Stimulated activated CD4-positive, alpha-beta T cell treated with anti-CD3 and anti-CD28 coated beads, Interleukin-4, amount 100 ng/mL, for 48 hours (primary cell): Measurements from ENCODE around the gene RAC2.

Source experiments
- DNase-seq, 2 donors: peaks; one replicate each; pipeline ENCODE4 v3.0.0-alpha.2; 2020; ENCODE audit warnings: low read depth in 2 of 2

Gene RAC2

DNA sequence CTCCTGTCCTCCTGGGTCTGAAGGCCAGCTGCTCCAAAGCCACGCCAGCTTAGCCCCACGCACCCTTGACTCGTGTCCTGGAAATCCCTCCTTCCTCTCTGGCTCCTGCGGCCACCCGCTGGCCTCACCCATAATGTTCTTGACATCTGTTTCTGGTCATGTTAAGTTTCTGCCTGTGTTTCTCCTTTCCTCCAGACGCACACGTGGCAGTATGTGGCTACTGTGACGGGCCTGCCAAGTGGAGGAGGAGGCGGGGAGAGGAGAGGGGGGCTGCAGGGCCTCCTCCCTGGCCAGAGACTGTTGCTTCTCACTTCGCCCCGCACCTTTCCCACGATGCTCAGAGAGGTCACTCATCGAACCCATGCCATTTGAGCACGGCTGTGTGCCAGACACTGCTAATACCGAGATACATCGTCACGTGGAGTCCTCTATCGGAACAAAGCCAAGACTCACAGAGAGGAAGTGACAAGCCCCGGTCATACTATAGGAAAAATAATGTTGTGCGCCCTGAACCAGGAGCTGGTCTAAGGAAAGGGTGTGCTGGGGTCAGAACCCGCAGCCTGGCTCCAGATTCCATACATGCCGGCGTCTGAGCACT, 67.5 kb downstream of the RAC2 start:
- no peak for DNase-seq

DNA sequence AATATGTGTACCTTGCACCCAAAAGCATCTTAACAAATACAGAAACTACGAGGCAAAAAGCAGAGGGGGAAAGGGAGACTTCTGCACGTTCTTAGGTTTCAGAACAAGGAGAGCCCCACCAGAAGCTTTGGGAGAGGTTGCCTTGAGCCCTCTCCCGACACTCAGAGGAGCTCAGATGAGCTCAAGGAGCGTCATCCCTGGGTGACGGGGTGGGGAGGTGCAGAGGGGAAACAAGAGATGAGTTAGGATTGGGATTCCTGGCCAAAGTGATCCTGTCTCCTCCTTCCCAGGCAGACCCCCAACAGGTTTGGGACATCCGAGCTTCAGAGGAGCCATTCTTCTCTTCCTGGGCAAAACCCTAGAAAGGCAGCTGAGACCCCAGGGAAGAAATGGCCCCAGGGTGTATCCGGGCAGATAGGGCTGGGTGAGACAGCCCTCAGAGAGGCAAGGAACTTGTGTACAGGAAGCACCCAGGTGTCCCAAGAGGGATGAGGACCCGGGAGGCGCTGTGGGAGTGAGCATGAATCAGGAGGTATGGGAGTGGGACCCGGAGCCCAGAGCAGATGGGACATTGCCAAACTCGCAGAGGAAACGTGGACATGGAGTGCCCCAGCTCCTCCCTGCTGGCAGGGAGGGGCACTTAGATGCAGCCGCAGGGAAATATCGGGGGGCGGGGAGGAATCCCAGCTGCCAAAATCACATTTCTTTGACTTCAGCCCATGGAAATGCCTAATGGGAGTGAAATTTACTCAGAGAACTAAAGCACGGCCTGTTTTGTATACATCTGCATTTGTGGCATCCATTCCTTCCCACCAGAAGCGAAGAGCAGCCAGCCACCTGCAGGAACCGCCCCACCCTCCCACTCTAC, 68.4 kb downstream of the RAC2 start:
- DNase-seq: no peak
